HG03342 (cell line): Measurements from ENCODE around the gene MOB1B.
"Not testable (repeated sequence)": the region's sequence is repeated elsewhere in the genome, so short reads cannot be mapped to it uniquely, and the experiment has no call there.

Source experiments
- ATAC-seq: cut with Tn5 transposase; IDR thresholded peaks from one replicate; pipeline ENCODE4 v1.9.1; 2021; ENCODE audit warnings: mild to moderate bottlenecking, moderate library complexity; ENCODE audit not compliant: unreplicated experiment

Gene MOB1B

DNA sequence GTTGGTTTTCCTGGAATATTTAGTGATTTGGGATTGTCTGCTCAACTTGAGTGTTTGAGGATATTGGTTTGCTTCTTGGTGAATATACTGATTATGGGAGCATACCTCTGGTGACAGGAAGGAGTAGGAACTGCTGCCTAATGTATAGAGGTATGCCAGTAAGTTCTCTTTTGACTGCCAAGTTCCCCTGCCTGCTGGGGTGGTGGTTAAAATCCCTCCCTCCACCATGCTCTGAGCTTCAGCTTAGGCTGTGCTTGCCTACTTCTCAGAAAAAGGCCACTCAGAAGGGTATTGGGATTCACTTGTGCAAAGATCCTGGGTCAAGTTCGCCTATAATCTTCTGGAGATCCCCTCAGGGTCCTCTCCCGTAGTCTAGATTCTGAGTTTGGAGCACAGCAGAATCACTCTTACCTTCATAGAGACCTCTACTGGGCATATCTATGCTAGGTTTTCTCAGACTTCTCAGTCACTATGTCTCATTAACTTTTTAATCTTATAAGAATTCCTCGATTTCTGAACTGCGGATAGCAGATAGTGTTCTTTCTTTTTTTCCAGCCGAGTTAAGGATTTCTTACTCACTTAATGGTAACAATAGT, 46.6 kb downstream of the MOB1B start:
- ATAC-seq: peak; percentile 44

DNA sequence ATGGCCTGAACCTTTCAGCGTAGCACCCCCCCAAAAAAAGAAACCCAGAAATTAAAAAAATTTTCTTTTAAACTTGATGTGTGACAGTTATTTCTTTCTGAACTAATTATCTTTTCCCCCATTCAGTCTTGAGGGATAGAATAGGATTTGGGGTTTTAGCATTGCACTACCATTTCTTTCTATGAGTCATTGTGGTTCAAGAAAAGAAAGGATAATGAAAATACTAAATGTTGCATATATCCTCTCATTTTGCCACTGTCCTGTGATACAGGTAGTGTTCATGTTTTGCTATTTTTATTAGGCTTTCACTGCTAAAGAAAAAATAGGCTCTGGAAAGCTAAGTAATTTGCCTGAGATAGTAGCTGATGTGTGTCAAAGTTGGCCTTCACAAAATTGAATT, 51.9 kb downstream of the MOB1B start:
- no peak for ATAC-seq

DNA sequence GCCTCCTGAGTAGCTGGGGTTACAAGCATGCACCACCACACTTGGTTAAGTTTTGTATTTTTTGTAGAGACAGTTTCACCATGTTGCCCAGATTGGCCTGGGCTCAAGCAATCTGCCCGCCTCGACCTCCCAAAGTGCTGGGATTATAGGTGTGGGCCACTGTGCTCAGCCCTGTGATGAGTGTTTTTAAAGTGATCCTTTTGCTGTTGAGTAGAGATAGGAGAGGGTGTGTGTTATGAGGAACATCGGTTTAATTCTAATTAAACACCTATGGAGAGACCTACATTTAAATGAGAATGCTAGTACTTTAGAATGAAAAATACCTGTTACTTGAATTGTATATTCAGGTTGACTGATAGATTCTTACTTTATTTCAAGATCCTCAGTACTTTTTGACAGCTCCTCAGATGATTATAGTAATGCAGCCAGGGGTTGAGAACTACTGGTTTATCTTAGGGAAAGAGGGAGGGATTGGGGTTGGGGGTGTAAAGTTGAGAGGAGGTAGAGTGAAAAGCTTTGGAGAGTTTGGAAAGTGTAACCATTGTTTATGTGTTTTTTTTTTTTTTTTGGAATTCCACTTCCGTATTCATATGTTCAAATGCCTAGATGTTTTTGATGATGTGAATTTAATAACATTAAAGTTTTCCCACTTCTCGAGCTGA, 54.5 kb downstream of the MOB1B start:
- ATAC-seq: no peak

DNA sequence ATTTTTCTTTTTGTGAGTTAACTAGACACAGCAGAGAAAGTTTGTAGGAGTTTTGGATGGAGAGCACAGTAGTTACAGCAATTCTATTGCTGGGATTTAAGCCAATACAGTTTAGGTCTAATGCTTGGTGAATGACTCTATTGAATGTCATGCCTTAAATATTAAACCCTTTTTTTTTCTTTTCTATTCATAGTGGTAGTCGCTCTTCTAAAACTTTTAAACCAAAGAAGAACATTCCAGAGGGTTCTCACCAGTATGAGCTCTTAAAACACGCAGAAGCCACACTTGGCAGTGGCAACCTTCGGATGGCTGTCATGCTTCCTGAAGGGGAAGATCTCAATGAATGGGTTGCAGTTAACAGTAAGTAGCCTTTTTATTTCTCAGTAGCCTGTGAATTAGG, 56.5 kb downstream of the MOB1B start:
- no peak for ATAC-seq

DNA sequence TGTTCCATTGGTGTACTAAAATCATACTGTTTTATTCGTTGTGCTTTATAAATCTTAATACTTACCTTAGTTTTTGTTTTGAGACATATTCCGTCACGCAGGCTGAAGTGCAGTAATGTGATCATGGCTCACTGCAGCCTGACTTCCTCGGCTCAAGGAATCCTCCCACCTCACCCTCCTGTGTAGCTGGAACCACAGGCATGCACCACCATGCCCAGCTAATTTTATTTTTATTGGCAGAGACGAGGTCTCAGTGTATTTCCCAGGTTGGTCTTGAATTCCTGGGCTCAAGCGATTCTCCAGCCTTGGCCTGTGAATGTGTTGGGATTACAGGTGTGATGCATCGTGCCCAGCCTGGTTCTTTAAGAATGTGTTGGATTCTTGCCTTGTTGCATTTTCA, 66.9 kb downstream of the MOB1B start:
- ATAC-seq: no peak

DNA sequence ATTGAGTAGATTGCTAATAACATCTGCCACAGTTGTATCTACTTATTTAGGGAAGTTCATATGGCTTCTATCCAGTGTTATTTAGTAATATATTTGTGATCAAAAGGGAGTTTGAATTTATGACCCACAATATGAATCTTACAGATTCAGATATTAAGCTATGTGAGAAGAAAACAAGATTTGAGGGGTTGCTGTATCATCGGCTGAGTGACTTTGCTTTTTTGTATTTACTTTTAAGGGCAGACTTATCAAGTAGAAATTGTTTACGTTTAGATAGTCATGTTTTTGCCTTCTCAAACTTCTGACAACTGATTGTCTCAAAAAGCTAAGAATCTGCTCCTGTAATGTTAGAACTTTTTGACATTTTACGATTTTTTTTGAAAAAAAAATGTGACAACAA, 74.1 kb downstream of the MOB1B start:
- no peak for ATAC-seq

DNA sequence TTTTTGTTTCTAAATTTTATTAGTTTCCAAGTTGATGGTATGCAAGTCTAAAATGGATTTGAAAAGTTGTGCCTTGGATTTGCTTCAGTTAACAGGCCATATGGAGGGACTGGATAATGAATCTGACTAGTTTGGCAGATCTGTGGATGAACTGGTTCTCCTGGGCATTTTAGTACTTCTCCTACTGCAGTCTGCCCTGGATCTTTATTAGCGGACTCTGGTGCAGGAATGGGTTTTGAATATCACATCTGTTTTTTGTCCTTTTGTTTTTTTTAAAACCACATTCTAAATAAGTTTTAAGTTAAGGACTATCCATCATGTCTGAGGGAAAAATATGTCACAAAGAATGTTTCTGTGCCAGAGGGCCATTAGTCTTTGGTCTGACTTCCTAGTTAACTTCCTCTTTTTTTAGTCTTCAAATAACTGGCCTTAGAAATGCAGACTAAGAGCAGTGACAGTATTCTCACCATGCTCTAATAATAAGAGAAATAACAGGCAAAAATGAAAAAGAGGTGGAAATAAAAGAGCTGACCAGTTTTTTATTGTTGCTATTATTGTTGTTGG, 77.4 kb downstream of the MOB1B start:
- ATAC-seq: peak; percentile 74

DNA sequence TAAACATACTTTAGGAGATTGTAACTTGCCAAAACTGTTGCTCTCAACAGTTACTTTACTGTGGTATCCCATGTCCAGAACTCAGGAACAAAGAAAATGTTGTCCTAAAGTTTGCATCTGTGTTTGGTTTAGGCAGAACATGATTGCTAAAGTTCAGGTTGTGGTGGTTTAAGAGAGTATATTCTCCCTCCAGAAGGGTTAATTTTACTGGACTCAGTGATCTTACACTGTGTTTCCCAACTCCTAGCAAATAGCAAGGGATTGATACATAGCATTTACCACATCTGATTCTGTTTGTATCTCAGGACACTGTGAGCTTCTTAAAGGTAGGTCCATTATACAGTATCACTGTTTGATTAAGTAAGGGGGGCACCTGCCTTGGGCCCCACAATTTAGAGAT, 78.0 kb downstream of the MOB1B start:
- ATAC-seq: no peak

DNA sequence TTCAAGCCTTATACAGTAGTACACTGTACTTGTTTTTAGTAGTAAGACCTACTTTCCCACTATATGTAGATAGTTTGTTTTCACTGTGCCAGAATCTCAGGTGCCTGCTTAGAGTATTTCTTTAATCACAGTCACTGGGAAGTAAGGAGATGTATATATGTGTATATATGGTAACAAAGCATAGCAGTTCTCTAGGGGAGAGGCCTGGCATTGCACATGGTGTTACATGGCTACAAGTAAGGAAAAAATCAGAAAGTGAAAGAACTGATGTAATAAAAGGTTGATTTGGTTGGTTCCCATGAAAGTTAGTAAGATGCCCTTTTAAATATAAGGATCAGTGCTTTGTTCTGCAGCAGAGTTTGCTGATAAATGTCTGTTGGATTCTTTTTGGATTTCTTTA, 81.9 kb downstream of the MOB1B start:
- no peak for ATAC-seq

DNA sequence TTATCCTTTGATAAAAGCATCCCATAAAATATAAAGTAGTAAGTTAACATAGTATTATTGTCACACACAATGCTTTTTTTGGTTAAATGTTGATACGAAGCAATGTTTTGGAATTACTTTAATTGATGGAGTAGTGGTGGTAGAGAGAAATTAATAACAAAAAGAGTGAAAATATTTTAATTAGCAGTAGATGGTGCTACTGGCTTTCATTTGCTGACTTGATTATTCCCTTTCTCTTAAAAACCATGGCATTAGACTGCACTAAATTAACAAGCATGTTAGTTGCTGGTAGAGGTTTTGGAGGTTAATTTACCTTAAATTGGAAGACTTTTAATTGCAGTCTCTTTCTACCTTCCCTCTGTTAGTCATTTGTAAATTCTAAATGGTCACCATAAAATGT, 82.4 kb downstream of the MOB1B start:
- no peak for ATAC-seq

DNA sequence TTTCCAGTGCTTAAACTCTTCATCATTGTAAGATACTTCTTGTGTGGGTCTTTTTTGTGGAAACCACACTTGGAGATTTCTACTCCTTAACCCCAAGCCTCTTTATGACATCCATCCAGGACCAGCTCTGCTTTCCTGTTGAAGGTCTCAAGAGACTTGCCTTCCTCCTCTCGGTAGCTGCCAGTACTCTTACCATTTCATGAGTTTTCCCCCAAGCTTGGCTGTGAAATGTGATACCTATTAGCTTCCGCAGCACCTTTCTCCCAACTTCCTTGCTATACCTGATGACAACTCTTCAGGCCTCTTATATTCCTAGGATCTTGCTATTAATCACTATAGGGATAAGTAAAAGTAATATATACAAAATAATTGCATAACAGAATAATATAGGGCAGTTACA, 89.4 kb downstream of the MOB1B start:
- ATAC-seq: no peak

DNA sequence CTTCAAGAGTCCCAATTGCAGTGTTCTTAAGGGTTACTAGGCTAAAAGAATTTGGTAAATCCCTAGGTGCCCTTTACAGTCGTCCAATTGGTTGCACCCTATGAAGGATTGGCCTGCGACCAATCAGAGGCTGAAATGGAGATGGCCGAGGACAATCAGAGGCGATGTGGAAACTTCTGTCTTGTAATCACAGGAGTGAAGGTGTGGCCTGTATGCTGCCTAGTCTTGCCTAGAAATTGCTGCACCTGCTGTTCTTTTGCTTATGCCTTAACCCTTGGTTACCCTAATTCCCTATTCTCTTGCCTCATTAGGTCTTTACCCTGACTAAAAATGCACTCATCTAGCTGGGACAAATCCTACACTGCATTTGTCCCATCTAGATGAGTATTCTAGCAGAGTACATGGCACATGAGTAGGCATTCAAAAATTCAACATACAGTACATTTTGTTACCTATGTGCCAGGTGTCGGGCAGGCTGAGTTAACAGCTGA, 90.3 kb downstream of the MOB1B start:
- ATAC-seq: no peak

DNA sequence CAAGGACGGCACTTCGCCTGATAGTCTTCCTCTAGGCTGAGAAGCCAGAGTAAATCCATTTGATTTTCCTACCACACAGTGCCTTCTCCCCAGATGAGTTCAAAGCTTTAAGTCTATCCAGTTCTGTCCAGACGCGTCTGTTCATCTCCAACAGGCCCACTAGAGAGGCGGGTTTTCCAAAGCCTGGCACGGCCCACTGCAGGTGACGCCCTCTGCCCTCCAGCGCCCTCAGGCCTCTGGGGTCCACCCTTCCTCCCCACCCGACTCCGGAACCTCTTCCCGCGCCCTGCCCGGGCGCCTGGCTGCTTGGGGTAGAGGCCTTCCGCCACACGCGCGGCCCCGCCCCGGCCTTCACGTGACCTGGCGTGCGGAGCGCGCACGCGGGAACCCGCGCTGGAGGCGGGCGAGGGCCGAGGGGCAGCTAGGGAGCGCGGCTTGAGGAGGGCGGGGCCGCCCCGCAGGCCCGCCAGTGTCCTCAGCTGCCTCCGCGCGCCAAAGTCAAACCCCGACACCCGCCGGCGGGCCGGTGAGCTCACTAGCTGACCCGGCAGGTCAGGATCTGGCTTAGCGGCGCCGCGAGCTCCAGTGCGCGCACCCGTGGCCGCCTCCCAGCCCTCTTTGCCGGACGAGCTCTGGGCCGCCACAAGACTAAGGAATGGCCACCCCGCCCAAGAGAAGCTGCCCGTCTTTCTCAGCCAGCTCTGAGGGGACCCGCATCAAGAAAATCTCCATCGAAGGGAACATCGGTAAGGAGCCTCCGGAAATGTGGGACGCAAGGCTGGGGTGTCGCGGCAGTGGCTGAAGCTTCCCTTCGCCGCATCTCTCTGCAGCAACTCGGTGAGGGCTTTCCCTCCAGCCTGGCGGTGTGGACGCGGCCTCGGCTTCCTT, 91.3 kb downstream of the MOB1B start, which contains the start of gene DCK:
DCK (plus strand) TSS at position 469 of the 888 bp plus-strand sequence; CDS start at position 656, 187 bp downstream.
- peak; percentile 81 for ATAC-seq

DNA sequence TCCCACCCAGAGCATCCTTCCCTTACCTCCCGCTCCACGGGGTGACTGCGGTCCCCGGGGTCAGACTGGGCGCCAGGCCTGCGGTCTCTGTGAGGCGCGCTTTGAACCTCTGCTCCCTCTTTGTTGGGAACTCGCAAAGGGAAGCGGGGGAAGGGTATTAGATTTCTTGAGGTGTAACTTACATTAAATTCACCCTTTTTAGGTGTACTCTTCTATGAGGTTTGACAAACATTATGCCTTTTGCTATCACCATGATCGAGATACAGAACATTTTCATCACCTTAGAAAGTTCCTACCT, 91.8 kb downstream of the MOB1B start:
- no peak for ATAC-seq

DNA sequence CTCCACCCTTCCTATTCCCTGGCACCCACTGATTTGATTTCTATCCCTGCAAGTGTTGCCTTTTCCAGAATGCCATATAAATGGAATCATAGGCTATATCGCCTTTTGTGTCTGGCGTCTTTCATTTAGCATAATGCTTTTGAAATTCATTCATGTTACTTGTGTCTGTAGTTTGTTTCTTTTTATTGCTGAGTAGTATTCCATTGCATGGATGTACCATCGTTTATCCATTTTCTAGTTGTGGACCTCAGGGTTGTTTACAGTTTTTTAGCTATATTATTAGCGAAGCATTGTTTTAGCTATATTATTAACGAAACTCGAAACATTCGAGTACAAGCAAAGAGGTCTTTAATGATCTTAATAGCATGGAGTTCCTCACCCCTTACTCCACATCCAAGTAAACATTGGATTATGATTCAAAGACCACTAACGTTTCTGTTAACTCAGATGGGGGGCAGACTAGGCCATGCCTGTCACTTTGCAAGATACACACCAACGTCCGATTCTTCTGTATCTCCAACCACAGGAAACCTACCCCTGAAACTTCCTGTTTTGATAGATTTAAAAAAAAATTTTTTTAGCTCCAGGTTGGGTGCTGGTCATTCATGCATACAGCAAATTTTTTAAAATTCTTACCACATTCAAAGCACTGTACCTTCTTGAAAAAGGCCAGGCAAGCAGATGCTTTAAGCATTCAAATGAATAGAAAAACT, 92.4 kb downstream of the MOB1B start:
- ATAC-seq: peak; percentile 43

DNA sequence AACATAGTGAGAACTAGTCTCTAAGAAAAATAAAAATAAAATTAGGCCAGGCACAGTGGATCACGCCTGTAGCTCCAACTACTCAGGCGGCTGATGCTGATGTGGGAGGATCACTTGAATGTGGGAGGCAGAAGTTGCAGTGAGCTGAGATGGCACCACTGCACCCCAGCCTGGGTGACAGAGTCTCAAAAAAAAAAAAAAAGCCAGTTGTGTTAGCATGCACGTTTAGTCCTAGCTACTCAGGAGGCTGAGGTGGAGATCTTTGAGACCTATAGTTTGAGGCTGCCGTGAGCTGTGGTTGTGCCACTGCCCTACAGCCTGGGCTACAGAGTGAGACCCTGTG, 93.8 kb downstream of the MOB1B start:
- ATAC-seq: no peak

DNA sequence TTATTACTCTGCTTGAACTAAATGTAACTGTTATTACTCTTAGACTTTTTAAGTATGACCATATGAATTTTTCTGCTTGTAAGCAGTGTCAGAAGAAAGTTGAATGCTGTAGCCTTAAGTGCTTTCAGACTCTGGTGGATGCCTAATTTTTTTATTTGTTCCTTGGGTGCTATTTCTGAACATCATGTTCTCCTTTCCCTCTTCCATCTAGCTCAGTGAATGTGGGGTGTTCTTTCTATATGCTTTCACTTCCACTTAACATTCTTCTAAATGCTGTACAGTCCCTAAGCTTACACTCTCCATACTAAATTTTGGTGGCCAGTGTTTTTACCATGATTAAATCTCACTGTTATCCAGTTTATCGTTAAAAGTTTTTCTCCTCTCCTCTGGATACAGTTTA, 94.9 kb downstream of the MOB1B start:
- no peak for ATAC-seq

DNA sequence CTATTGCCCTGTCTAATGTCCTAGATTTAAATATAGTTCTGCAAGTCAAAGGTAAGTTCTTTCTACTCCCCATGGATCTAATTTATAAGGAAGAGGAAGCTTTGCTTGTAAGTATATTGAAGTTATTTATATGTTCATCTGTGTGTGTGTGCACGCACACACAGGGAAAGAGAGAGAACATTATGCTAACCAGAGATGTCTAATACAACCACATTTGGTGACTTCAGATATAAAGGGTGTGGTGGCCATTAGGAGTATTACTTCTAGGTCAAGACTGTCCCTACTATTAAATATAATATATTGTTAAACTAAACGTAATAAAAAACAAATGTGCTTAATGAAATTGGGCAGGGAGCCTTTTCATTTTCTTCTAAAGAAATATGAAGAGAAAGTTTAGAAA, 95.4 kb downstream of the MOB1B start:
- no peak for ATAC-seq

DNA sequence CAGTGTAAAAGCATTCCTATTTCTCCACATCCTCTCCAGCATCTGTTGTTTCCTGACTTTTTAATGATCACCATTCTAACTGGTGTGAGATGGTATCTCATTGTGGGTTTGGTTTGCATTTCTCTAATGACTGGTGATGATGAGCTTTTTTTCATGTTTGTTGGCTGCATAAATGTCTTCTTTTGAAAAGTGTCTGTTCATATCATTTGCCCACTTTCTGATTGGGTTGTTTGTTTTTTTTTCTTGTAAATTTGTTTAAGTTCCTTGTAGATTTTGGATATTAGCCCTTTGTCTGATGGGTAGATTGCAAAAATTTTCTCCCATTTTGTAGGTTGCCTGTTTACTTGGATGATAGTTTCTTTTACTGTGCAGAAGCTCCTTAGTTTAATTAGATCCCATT, 97.5 kb downstream of the MOB1B start:
- not testable (repeated sequence) for ATAC-seq

DNA sequence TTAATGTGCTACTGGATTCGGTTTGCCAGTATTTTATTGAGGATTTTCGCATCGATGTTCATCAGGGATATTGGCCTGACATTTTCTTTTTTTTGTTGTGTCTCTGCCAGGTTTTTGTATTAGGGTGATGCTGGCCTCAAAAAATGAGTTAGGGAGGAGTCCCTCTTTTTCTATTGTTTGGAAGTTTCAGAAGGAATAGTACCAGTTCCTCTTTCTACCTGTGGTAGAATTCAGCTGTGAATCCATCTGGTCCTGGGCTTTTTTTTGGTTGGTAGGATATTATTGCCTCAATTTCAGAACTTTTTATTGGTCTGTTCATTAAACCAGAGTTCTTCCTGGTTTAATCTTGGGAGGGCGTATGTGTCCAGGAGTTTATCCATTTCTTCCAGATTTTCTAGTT, 99.2 kb downstream of the MOB1B start:
- ATAC-seq: not testable (repeated sequence)

DNA sequence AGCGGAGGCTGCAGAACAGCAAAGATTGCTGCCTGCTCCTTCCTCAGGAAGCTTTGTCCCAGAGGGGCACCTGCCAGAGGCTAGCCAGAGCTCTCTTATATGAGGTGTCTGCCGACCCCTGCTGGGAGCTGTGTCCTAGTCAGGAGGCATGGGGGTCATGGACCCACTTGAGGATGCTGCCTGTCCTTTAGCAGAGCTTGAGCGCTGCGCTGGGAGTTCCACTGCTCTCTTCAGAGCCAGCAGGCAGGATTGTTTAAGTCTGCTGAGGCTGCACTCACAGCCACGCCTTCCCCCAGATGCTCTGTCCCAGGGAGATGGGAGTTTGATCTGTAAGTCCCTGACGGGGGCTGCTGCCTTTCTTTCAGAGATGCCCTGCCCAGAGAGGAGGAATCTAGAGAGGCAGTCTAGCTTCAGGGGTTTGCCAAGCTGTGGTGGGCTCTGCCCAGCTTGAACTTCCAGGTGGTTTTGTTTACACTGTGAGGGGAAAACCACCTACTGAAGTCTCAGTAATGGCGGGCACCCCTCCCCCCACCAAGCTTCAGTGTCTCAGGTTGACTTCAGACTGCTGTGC, 102.2 kb downstream of the MOB1B start:
- ATAC-seq: peak; percentile 28
